NCI-H1436 (cell line): Measurements from ENCODE around the gene NUP160.
"Not testable (repeated sequence)": the region's sequence is repeated elsewhere in the genome, so short reads cannot be mapped to it uniquely, and the experiment has no call there.

Source experiments
- DNase-seq: peaks from one replicate; lab custom pipeline; 2025; lab: John Stamatoyannopoulos, UW

The NUP160 gene

GRCh38 chr11:47863898-47864430 is 15.8 kb upstream of the NUP160 start:
- DNase-seq: no peak

- DNase-seq: no peak
Measured at GRCh38 chr11:47863189-47863897, 15.2 kb upstream of the NUP160 start.

- DNase-seq: no peak
Measured at GRCh38 chr11:47861728-47862127, 13.6 kb upstream of the NUP160 start.

GRCh38 chr11:47860536-47860935 is 12.4 kb upstream of the NUP160 start:
- no peak for DNase-seq

GRCh38 chr11:47857892-47858543 is 9.9 kb upstream of the NUP160 start:
- DNase-seq: no peak

- DNase-seq: no peak
Measured at GRCh38 chr11:47857485-47857884, 9.3 kb upstream of the NUP160 start.

- peak; percentile 1 for DNase-seq
Measured at GRCh38 chr11:47856186-47856585, 8.0 kb upstream of the NUP160 start.

GRCh38 chr11:47854667-47855066 is 6.5 kb upstream of the NUP160 start:
- DNase-seq: no peak

GRCh38 chr11:47852053-47852452 is 3.9 kb upstream of the NUP160 start:
- DNase-seq: no peak

GRCh38 chr11:47850337-47850736 is 2.2 kb upstream of the NUP160 start:
- no peak for DNase-seq

GRCh38 chr11:47848700-47849155 is 578 bp upstream of the NUP160 start:
- DNase-seq: no peak

GRCh38 chr11:47847537-47847891 is 636 bp downstream of the NUP160 start:
- no peak for DNase-seq

GRCh38 chr11:47846998-47847397 is 1.2 kb downstream of the NUP160 start:
- DNase-seq: no peak

- no peak for DNase-seq
Measured at GRCh38 chr11:47843361-47844055, 4.6 kb downstream of the NUP160 start.

- DNase-seq: no peak
Measured at GRCh38 chr11:47842749-47843148, 5.4 kb downstream of the NUP160 start.

- DNase-seq: no peak
Measured at GRCh38 chr11:47837929-47838328, 10.2 kb downstream of the NUP160 start.

GRCh38 chr11:47837292-47837691 is 10.9 kb downstream of the NUP160 start:
- no peak for DNase-seq

GRCh38 chr11:47830013-47830412 is 18.1 kb downstream of the NUP160 start:
- not testable (repeated sequence) for DNase-seq

GRCh38 chr11:47828284-47828683 is 19.9 kb downstream of the NUP160 start:
- no peak for DNase-seq

GRCh38 chr11:47822664-47823063 is 25.5 kb downstream of the NUP160 start:
- not testable (repeated sequence) for DNase-seq

- no peak for DNase-seq
Measured at GRCh38 chr11:47819743-47820142, 28.4 kb downstream of the NUP160 start.

GRCh38 chr11:47800759-47801158 is 47.4 kb downstream of the NUP160 start:
- DNase-seq: no peak

GRCh38 chr11:47797633-47798032 is 50.5 kb downstream of the NUP160 start:
- no peak for DNase-seq
